H1 (cell line): Measurements from ENCODE around the gene WDR1. TPM values are rescaled to one million over a fixed set of nuclear protein-coding genes. Genes with fewer than 3 reads are reported as not detected.

Experiments used
- CTCF ChIA-PET: fragments of 300-600 bp; sonication (Branson Sonifier 250); formaldehyde crosslinking; loops from one replicate; lab custom pipeline; 2021; ENCODE audit not compliant: partially characterized antibody; lab: Charles Lee
- POLR2A ChIA-PET: fragments of 300-600 bp; sonication (Branson Sonifier 250); formaldehyde crosslinking; loops from one replicate; lab custom pipeline; 2021; ENCODE audit warnings: inconsistent platforms; ENCODE audit not compliant: partially characterized antibody; lab: Charles Lee
- DNase-seq, 2 experiments: peaks; one replicate each; pipeline versions ENCODE4 v3.0.0 to v3.0.0-alpha.2; 2010 to 2022; ENCODE audit warnings: low spot score in 2 of 2, low read depth in 1 of 2, mixed read lengths in 1 of 2
- FAIRE-seq: peaks from 2 replicates; lab custom pipeline; 2011; peaks lifted over from hg19 to GRCh38; lab: Jason Lieb, UNC
- H2AFZ ChIP-seq: 2 replicates; pipeline ENCODE4 v1.8.1; 2012; ENCODE audit warnings: low read length, inconsistent platforms
- H2AK5ac ChIP-seq: 2 replicates; pipeline ENCODE4 v1.6.1; 2013; ENCODE audit warnings: low read depth, low read length
- H2BK120ac ChIP-seq: replicated peaks from 2 replicates; pipeline ENCODE3; 2013; ENCODE audit warnings: low read depth, low read length, inconsistent platforms
- H2BK12ac ChIP-seq: 2 replicates; pipeline ENCODE4 v1.6.1; 2013; ENCODE audit warnings: low read depth, low read length
- H2BK15ac ChIP-seq: 2 replicates; pipeline ENCODE4 v1.6.1; 2013; ENCODE audit warnings: low read length
- H2BK20ac ChIP-seq: 2 replicates; pipeline ENCODE4 v1.6.1; 2013; ENCODE audit warnings: low read length
- H2BK5ac ChIP-seq: 2 replicates; pipeline ENCODE4 v1.6.1; 2013; ENCODE audit warnings: low read depth, low read length
- H3K14ac ChIP-seq: 2 replicates; pipeline ENCODE4 v1.6.1; 2013; ENCODE audit warnings: inconsistent platforms; ENCODE audit not compliant: insufficient read length
- H3K18ac ChIP-seq: 2 replicates; pipeline ENCODE4 v1.6.1; 2013; ENCODE audit warnings: low read length; ENCODE audit errors: extremely low read depth
- H3K23ac ChIP-seq: 2 replicates; pipeline ENCODE4 v1.6.1; 2013; ENCODE audit warnings: inconsistent platforms; ENCODE audit not compliant: insufficient read length
- H3K23me2 ChIP-seq: 2 replicates; pipeline ENCODE4 v1.6.1; 2013; ENCODE audit warnings: low read depth, low read length
- H3K27ac ChIP-seq: 2 replicates; pipeline ENCODE4 v1.6.1; 2011; ENCODE audit warnings: low read depth, low read length, inconsistent platforms
- H3K27me3 ChIP-seq, 4 experiments: replicated peaks in 1 of 4; 1 replicate in 1 of 4; 2 replicates in 3 of 4; pipeline versions ENCODE4 v1.6.1 to v1.8.1; 2011 to 2013; ENCODE audit warnings: low read length in 3 of 4, mild to moderate bottlenecking in 3 of 4, inconsistent platforms in 2 of 4, mixed read lengths in 2 of 4, moderate library complexity in 1 of 4; ENCODE audit not compliant: control insufficient read depth in 3 of 4, insufficient read depth in 3 of 4; ENCODE audit errors: extremely low read depth in 1 of 4
- H3K36me3 ChIP-seq, 4 experiments: 2 replicates each; pipeline versions ENCODE4 v1.6.1 to v1.8.1; 2011 to 2013; ENCODE audit warnings: mild to moderate bottlenecking in 4 of 4, low read length in 3 of 4, moderate library complexity in 2 of 4, control low read depth in 1 of 4, inconsistent platforms in 1 of 4; ENCODE audit not compliant: insufficient read depth in 4 of 4, control insufficient read depth in 2 of 4
- H3K4ac ChIP-seq: replicated peaks from 2 replicates; pipeline ENCODE3; 2013; ENCODE audit warnings: low read length, low read depth, mixed read lengths, inconsistent platforms; ENCODE audit not compliant: insufficient read length
- H3K4me1 ChIP-seq, 4 experiments: replicated peaks in 1 of 4; 1 replicate in 1 of 4; 2 replicates in 3 of 4; pipeline versions ENCODE4 v1.6.1 to v1.8.1; 2011 to 2013; ENCODE audit warnings: low read length in 3 of 4, inconsistent platforms in 2 of 4, mixed read lengths in 1 of 4; ENCODE audit not compliant: insufficient read depth in 4 of 4, control insufficient read depth in 3 of 4
- H3K4me2 ChIP-seq, 2 experiments: 2 replicates each; pipeline versions ENCODE4 v1.6.1 to v1.8.1; 2011 to 2013; ENCODE audit warnings: low read depth in 2 of 2, low read length in 2 of 2, control low read depth in 1 of 2, inconsistent platforms in 1 of 2, mild to moderate bottlenecking in 1 of 2; ENCODE audit not compliant: insufficient read depth in 1 of 2
- H3K4me3 ChIP-seq, 4 experiments: fragments of 200-600, 300-600 bp in 1 of 4; sonication (generic), shearing (Covaris generic), sonication (Bioruptor Twin) in 1 of 4; 2 replicates each; pipeline versions ENCODE4 v1.5.1 to v1.8.1; 2011 to 2016; ENCODE audit warnings: low read length in 4 of 4, low read depth in 3 of 4, control low read depth in 2 of 4, inconsistent platforms in 2 of 4, mild to moderate bottlenecking in 2 of 4, mixed read lengths in 1 of 4, moderate library complexity in 1 of 4; ENCODE audit not compliant: insufficient read depth in 2 of 4; ENCODE audit errors: extremely low read depth in 1 of 4
- H3K56ac ChIP-seq: replicated peaks from 2 replicates; pipeline ENCODE3; 2013; ENCODE audit warnings: low read depth, mild to moderate bottlenecking, mixed read lengths, low read length, inconsistent platforms; ENCODE audit not compliant: insufficient read length
- H3K79me1 ChIP-seq: 2 replicates; pipeline ENCODE4 v1.6.1; 2013; ENCODE audit warnings: low read depth, low read length, control low read depth
- H3K79me2 ChIP-seq, 2 experiments: 2 replicates each; pipeline versions ENCODE4 v1.6.1 to v1.8.1; 2012 to 2013; ENCODE audit warnings: low read length in 2 of 2, mild to moderate bottlenecking in 2 of 2, inconsistent platforms in 1 of 2; ENCODE audit not compliant: insufficient read depth in 2 of 2, control insufficient read depth in 1 of 2
- H3K9ac ChIP-seq, 4 experiments: replicated peaks in 1 of 4; 1 replicate in 1 of 4; 2 replicates in 3 of 4; pipeline versions ENCODE4 v1.6.1 to v1.8.1; 2011 to 2013; ENCODE audit warnings: low read depth in 3 of 4, low read length in 3 of 4, control low read depth in 2 of 4, mild to moderate bottlenecking in 2 of 4, moderate library complexity in 2 of 4, inconsistent platforms in 1 of 4; ENCODE audit errors: extremely low read depth in 1 of 4
- H3K9me3 ChIP-seq, 2 experiments: 2 replicates each; pipeline versions ENCODE4 v1.6.1 to v1.8.1; 2012 to 2013; ENCODE audit warnings: mild to moderate bottlenecking in 2 of 2, moderate library complexity in 2 of 2, control low read depth in 1 of 2, inconsistent platforms in 1 of 2, low read depth in 1 of 2, low read length in 1 of 2, mixed read lengths in 1 of 2; ENCODE audit not compliant: insufficient read depth in 2 of 2
- H4K20me1 ChIP-seq, 2 experiments: replicated peaks in 1 of 2; 2 replicates each; pipeline versions ENCODE3 to v1.8.1; 2011 to 2013; ENCODE audit warnings: inconsistent platforms in 2 of 2, low read length in 2 of 2, mild to moderate bottlenecking in 1 of 2; ENCODE audit not compliant: insufficient read depth in 2 of 2, control insufficient read depth in 1 of 2
- H4K5ac ChIP-seq: 2 replicates; pipeline ENCODE4 v1.6.1; 2013; ENCODE audit warnings: low read length, low read depth, mixed read lengths, inconsistent platforms; ENCODE audit not compliant: insufficient read length
- H4K8ac ChIP-seq: 2 replicates; pipeline ENCODE4 v1.8.0; 2013; ENCODE audit warnings: mild to moderate bottlenecking, moderate library complexity, low read length, inconsistent platforms; ENCODE audit not compliant: insufficient read depth; ENCODE audit errors: extremely low read depth
- H4K91ac ChIP-seq: replicated peaks from 2 replicates; pipeline ENCODE3; 2013; ENCODE audit warnings: low read length, mixed read lengths, inconsistent platforms; ENCODE audit not compliant: insufficient read length
- SP4 ChIP-seq: IDR thresholded peaks from 2 replicates; pipeline ENCODE4 v1.6.1; 2012; ENCODE audit warnings: low read length, inconsistent platforms
- WGBS, 2 experiments: shearing (Covaris generic) in 1 of 2; methylation state at CpG; one replicate each; pipeline versions ENCODE4 v1.1.6 to v1.1.7; 2013 to 2015; ENCODE audit warnings: low lambda C conversion rate in 2 of 2, mixed read lengths in 2 of 2, inconsistent platforms in 1 of 2, low coverage in 1 of 2, missing lambda C conversion rate in 1 of 2; ENCODE audit not compliant: insufficient replicate concordance in 2 of 2, insufficient coverage in 1 of 2, insufficient read length in 1 of 2; ENCODE audit errors: extremely low coverage in 1 of 2, missing lambda C conversion rate in 1 of 2; 5-methylcytosine and 5-hydroxymethylcytosine counted together
- polyA plus RNA-seq, 7 experiments: library from polyadenylated mRNA; depleted of rRNA in 3 of 7; stranded (reverse) in 5 of 7; unstranded in 2 of 7; fragments of >200 nt in 5 of 7; fragments of 200-250 nt in 2 of 7; gene quantifications; 1 replicate in 5 of 7; 2 replicates in 1 of 7; 4 replicates in 1 of 7; pipeline versions ENCODE4 v1.2.1 to v1.2.3, GENCODE V29; 2011 to 2013; ENCODE audit warnings: missing spikeins in 2 of 7, mixed read lengths in 2 of 7
- total RNA-seq: library from RNA; stranded (reverse); fragmentation: NEBNext Ultra II Directional; extraction: Animal tissue kit (Norgen Biotek cat#: 25700); gene quantifications from 2 replicates; pipeline ENCODE4 v1.2.1, GENCODE V29; 2021
- TF ChIP-seq, protein P1 (sequence below): IDR thresholded peaks from 2 replicates; pipeline ENCODE4 v1.6.1; 2012; ENCODE audit warnings: low read length, inconsistent platforms

WDR1 gene
- total and polyA plus RNA-seq, 2 of the 8 experiments (the other 6 are each of a cell fraction or from before 2014, with no cell fraction given): 315 to 377 TPM

DNA sequence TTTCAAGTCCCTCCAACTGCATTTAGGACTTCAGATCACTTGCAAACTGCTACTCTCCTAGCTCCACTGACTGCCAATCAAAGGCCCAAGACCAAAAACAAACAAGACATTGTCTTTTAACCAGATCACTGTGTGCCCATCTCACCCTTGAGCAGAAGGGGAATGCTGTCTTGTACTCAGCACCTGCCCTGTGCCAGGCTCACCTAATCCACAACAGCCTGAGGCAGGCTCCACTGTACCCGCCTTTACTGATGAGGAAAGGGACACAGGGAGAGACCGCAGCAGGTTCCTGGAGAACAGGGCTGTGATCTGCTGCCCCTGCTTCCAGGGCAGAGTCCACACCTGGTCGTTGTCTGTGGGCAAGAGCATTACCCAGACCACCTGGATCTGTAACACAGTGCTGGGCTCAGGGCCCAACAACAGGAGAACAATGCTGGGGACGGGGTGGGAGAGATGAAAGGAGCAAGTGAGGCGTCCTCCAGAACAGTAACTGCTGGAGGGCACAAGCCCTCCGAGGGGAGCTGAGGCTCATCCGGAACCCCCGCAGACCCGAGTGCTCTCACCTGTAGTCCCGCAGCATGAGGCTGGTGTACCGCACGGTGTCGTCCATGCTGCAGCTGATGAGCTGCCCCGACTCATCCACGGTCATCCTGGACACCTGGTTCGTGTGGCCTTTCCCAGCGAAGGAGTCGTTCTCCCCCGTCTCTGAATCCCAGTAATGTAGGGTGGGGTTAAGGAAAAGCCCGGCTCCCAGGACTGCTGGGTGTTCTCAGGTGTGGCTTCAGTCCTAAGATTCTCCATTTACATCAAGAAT lies 33.9 kb downstream of the WDR1 start:
- H3K9me3 ChIP-seq: no peaks in the 10 kb centered on the region
- H2BK12ac ChIP-seq: no peak overlapping the region
- peaks cover 2% of the 10 kb centered on the region; the same call in 1 of the 2 replicates for H3K79me1 ChIP-seq
- H3K14ac ChIP-seq: no peak overlapping the region
- no peak overlapping the region for H2BK120ac ChIP-seq
- POLR2A ChIA-PET: interaction anchor here (1.5 to 1.6 kb wide), 2 partner anchors 10 to 13 kb away, joined by 4 read pairs; no protein-coding TSS in a partner anchor
- H3K4me1 ChIP-seq: no peaks in the 10 kb centered on the region
- no peak overlapping the region for H2AK5ac ChIP-seq
- WGBS, 2 experiments: 88% methylated on average over 20 of the region's 20 CpGs; no CpG with 5 or more reads in 1 of the 2 experiments
- H3K27me3 ChIP-seq: no peaks in the 10 kb centered on the region
- peaks cover 64 to 99% (median 95%) of the 10 kb centered on the region in 4 experiments for H3K36me3 ChIP-seq
- H3K27ac ChIP-seq: no peak overlapping the region
- H2AFZ ChIP-seq: no peak overlapping the region
- no peak overlapping the region for H2BK5ac ChIP-seq
- 0 out of 7 replicates have a peak overlapping the region, but pooled peaks of 1 of the 4 experiments have one; percentile 9 for H3K9ac ChIP-seq
- H3K4me2 ChIP-seq: no peak overlapping the region
- no peak overlapping the region for H2BK15ac ChIP-seq
- no peak overlapping the region for H3K4ac ChIP-seq
- H4K20me1 ChIP-seq: peaks cover 13 to 38% of the 10 kb centered on the region in 2 experiments
- no peak overlapping the region for H3K4me3 ChIP-seq
- no peak for FAIRE-seq
- H4K91ac ChIP-seq: no peak overlapping the region
- no peak for TF ChIP-seq SP4
- TF ChIP-seq, protein P1, sequence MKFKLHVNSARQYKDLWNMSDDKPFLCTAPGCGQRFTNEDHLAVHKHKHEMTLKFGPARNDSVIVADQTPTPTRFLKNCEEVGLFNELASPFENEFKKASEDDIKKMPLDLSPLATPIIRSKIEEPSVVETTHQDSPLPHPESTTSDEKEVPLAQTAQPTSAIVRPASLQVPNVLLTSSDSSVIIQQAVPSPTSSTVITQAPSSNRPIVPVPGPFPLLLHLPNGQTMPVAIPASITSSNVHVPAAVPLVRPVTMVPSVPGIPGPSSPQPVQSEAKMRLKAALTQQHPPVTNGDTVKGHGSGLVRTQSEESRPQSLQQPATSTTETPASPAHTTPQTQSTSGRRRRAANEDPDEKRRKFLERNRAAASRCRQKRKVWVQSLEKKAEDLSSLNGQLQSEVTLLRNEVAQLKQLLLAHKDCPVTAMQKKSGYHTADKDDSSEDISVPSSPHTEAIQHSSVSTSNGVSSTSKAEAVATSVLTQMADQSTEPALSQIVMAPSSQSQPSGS: no peak
- no peak overlapping the region for H3K23ac ChIP-seq
- no peaks in the 10 kb centered on the region; a peak in 1 of 4 replicates for H3K79me2 ChIP-seq
- CTCF ChIA-PET: interaction anchor here (1.0 kb wide), 1 partner anchor 59 kb away, joined by 3 read pairs; no protein-coding TSS in a partner anchor
- no peak overlapping the region; the same call in 1 of the 2 replicates for H4K8ac ChIP-seq
- no peaks in the 10 kb centered on the region for H3K23me2 ChIP-seq
- no peak overlapping the region for H3K56ac ChIP-seq
- no peak overlapping the region for H2BK20ac ChIP-seq
- no peak overlapping the region for H3K18ac ChIP-seq
- H4K5ac ChIP-seq: no peak overlapping the region
- DNase-seq: no peak
